Transverse colon (tissue), 4 donors: ENCODE measurements around the gene GGN.

Experiments
- POLR2AphosphoS5 ChIP-seq, 3 donors: sonication (generic); formaldehyde crosslinking; IDR thresholded peaks; one replicate each; pipeline ENCODE4 v1.6.1; 2016; ENCODE audit warnings: antibody characterized with exemption in 3 of 3
- TF ChIP-seq, protein P1 (sequence below), 5 experiments: fragments of 200-600 bp in 3 of 5; fragments of 450-650 bp in 2 of 5; sonication (generic) in 3 of 5; IDR thresholded peaks; 1 replicate in 2 of 5; 2 replicates in 3 of 5; pipeline ENCODE4 v1.5.1; 2016 to 2017; ENCODE audit warnings: antibody characterized with exemption in 5 of 5, inconsistent platforms in 3 of 5, mild to moderate bottlenecking in 2 of 5, moderate library complexity in 1 of 5

DNA sequence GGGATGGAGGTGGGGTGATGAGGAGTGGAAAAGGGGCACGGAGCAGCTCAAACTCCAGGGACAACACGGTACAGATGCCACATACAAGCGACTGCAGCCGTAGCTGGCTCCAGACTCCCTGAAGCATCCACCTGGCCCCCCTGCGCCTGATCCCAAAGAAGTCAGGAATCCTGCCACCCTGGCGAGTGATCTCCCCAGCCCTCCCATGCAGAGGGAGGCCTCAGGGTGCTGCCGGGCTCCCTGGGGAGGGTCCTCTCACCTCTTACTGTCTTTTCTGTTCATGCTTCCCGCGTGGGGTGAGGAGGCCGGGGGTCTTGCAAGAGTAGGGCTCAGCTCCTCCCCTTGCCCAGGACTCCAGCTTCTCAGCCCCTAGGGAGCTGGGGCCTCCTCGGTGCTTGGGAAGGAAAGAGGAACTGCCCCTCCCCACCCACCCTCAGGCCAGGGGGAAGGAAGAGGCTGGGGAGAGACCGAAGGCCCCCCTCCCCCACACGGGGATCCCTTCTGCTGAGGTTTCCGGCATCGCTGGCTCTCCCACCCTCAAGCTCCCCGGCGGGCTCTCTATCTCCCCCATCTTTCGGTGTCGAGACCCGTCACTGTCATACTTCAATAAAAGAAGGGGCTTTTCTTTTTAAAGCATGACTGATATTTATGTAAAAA is 38.1 kb upstream of the GGN start, which contains the start of gene RASGRP4:
- TF ChIP-seq, protein P1, sequence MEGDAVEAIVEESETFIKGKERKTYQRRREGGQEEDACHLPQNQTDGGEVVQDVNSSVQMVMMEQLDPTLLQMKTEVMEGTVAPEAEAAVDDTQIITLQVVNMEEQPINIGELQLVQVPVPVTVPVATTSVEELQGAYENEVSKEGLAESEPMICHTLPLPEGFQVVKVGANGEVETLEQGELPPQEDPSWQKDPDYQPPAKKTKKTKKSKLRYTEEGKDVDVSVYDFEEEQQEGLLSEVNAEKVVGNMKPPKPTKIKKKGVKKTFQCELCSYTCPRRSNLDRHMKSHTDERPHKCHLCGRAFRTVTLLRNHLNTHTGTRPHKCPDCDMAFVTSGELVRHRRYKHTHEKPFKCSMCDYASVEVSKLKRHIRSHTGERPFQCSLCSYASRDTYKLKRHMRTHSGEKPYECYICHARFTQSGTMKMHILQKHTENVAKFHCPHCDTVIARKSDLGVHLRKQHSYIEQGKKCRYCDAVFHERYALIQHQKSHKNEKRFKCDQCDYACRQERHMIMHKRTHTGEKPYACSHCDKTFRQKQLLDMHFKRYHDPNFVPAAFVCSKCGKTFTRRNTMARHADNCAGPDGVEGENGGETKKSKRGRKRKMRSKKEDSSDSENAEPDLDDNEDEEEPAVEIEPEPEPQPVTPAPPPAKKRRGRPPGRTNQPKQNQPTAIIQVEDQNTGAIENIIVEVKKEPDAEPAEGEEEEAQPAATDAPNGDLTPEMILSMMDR (IDR thresholded peaks at IDR 0.05): no peak
- no peak for TF ChIP-seq POLR2AphosphoS5 (IDR thresholded peaks at IDR 0.05)
